Common myeloid progenitor, CD34-positive (primary cell): ENCODE results near the gene ZNF785.

ENCODE experiments used
- CTCF ChIA-PET: fragments of 350-600 bp; sonication (Branson Sonifier 250); formaldehyde crosslinking; loops from one replicate; lab custom pipeline; 2021; ENCODE audit warnings: antibody characterized with exemption; lab: Charles Lee
- POLR2A ChIA-PET: fragments of 350-600 bp; sonication (Branson Sonifier 250); formaldehyde crosslinking; loops from one replicate; lab custom pipeline; 2021; ENCODE audit warnings: antibody characterized with exemption; lab: Charles Lee
- DNase-seq, 3 donors: peaks; one replicate each; pipeline versions ENCODE4 v3.0.0 to v3.0.0-alpha.2; 2013
- H3K27ac ChIP-seq, 2 experiments: 1 replicate in 1 of 2; 2 replicates in 1 of 2; pipeline ENCODE4 v1.7.0; 2013; ENCODE audit warnings: inconsistent platforms in 2 of 2, low read length in 2 of 2, mild to moderate bottlenecking in 2 of 2, low read depth in 1 of 2, moderate library complexity in 1 of 2; ENCODE audit not compliant: severe bottlenecking in 2 of 2, insufficient read depth in 1 of 2, poor library complexity in 1 of 2
- H3K27me3 ChIP-seq, 5 experiments: replicated peaks in 2 of 5; 1 replicate in 3 of 5; 2 replicates in 2 of 5; pipeline versions ENCODE4 v1.6.1 to v1.7.0; 2013; ENCODE audit warnings: low read length in 4 of 5, mild to moderate bottlenecking in 2 of 5, moderate library complexity in 2 of 5, inconsistent platforms in 1 of 5; ENCODE audit not compliant: insufficient read depth in 5 of 5, control insufficient read depth in 4 of 5
- H3K36me3 ChIP-seq, 4 experiments: 1 replicate in 2 of 4; 2 replicates in 2 of 4; pipeline versions ENCODE4 v1.6.1 to v1.7.0; 2013; ENCODE audit warnings: low read length in 3 of 4, control low read depth in 1 of 4, mild to moderate bottlenecking in 1 of 4; ENCODE audit not compliant: control insufficient read depth in 4 of 4, insufficient read depth in 4 of 4
- H3K4me1 ChIP-seq, 4 experiments: 1 replicate in 3 of 4; 2 replicates in 1 of 4; pipeline versions ENCODE4 v1.6.1 to v1.7.1; 2013; ENCODE audit warnings: low read length in 3 of 4, mild to moderate bottlenecking in 3 of 4, control low read depth in 1 of 4, inconsistent platforms in 1 of 4, moderate library complexity in 1 of 4; ENCODE audit not compliant: control insufficient read depth in 4 of 4, insufficient read depth in 4 of 4; ENCODE audit errors: control extremely low read depth in 1 of 4
- H3K4me3 ChIP-seq, 7 experiments: 1 replicate in 4 of 7; 2 replicates in 3 of 7; pipeline versions ENCODE4 v1.5.1 to v1.7.0; 2013; ENCODE audit warnings: mild to moderate bottlenecking in 7 of 7, low read length in 6 of 7, moderate library complexity in 6 of 7, inconsistent platforms in 2 of 7, low read depth in 2 of 7, control low read depth in 1 of 7; ENCODE audit not compliant: insufficient read depth in 4 of 7, control insufficient read depth in 1 of 7; ENCODE audit errors: extremely low read depth in 1 of 7
- H3K9me3 ChIP-seq, 5 experiments: 1 replicate in 4 of 5; 2 replicates in 1 of 5; pipeline versions ENCODE4 v1.6.1 to v1.7.1; 2013; ENCODE audit warnings: low read length in 4 of 5, mild to moderate bottlenecking in 2 of 5, inconsistent platforms in 1 of 5, low read depth in 1 of 5, moderate library complexity in 1 of 5; ENCODE audit not compliant: control insufficient read depth in 4 of 5, insufficient read depth in 2 of 5; ENCODE audit errors: control extremely low read depth in 1 of 5
- WGBS: methylation state at CpG from one replicate; pipeline ENCODE4 v1.1.5; 2013; ENCODE audit not compliant: insufficient coverage; 5-methylcytosine and 5-hydroxymethylcytosine counted together

ZNF785 gene

DNA sequence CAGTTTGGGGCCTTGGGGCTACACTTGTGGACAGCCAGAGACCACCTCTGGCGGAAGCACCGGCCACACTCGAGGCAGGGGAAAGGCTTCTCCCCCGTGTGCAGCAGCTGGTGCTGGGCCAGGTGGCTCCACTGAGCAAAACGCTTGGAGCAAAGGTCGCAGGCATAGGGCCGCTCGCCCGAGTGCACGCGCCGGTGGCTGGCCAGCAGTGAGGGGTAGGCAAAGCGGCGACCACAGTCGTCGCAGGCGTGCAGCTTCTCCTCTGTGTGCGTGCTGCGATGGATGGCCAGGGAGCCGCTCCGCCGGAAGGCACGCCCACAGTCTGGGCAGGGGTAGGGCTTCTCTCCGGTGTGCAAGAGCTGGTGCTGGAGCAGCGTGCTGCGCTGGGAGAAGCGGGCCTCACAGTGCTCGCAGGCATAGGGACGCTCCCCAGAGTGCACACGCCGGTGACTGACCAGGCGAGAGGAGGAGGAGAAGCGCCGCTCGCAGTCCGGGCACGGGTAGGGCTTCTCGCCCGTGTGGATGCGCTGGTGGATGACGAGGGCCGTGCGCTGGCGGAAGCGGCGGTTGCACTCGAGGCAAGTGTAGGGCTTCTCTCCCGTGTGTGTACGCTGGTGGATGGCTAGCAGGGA is 18.9 kb upstream of the ZNF785 start:
- Histone ChIP-seq H3K27me3 (no peaks in the 10 kb centered on the region), H3K36me3 (peaks cover 2 to 36% (median 27%) of the 10 kb centered on the region in 4 experiments), H3K4me3 (no peak overlapping the region), H3K9me3 (no peaks in the 10 kb centered on the region), H3K4me1 (peaks cover 0 to 15% (median 9%) of the 10 kb centered on the region in 4 experiments), H3K27ac (no peak overlapping the region)
- WGBS, result 96% methylated on average over 49 of the region's 49 CpGs
- POLR2A ChIA-PET, result no interaction called here
- DNase-seq, result no peak
- CTCF ChIA-PET, result interaction anchor here (0.9 to 8.0 kb wide), 4 partner anchors 10 to 155 kb away, joined by 3 to 78 read pairs (median 4); partner anchors contain the start of gene ZNF785

DNA sequence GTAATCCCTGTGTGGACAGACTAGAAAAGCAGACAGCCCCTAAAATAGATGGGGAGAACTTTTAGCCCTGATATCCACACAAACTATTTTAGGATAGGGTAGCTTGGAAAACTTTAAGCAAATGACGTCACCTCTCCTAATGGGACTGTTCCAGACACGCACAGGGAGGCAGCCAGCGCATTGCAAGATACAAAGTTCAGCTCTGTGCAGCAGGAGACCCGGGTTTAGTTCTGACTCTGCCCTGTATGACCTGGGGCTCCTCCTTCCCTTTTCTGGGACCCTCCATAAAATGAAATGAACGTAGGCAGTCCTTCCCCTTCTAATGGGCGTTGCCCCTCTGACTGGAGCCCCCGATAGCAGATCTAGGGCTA is 18.4 kb upstream of the ZNF785 start:
- H3K4me3 ChIP-seq, result no peak overlapping the region
- peaks cover 2 to 36% (median 27%) of the 10 kb centered on the region in 4 experiments for H3K36me3 ChIP-seq
- CTCF ChIA-PET, result interaction anchor here (0.9 to 8.0 kb wide), 5 partner anchors 10 to 154 kb away, joined by 3 to 78 read pairs (median 3); partner anchors contain the start of gene ZNF785
- H3K9me3 ChIP-seq, result no peaks in the 10 kb centered on the region
- peaks cover 0 to 10% (median 4%) of the 10 kb centered on the region in 4 experiments for H3K4me1 ChIP-seq
- no peak overlapping the region for H3K27ac ChIP-seq
- DNase-seq, result no peak
- 97% methylated on average over 6 of the region's 7 CpGs for WGBS
- H3K27me3 ChIP-seq, result no peaks in the 10 kb centered on the region
- POLR2A ChIA-PET, result no interaction called here

DNA sequence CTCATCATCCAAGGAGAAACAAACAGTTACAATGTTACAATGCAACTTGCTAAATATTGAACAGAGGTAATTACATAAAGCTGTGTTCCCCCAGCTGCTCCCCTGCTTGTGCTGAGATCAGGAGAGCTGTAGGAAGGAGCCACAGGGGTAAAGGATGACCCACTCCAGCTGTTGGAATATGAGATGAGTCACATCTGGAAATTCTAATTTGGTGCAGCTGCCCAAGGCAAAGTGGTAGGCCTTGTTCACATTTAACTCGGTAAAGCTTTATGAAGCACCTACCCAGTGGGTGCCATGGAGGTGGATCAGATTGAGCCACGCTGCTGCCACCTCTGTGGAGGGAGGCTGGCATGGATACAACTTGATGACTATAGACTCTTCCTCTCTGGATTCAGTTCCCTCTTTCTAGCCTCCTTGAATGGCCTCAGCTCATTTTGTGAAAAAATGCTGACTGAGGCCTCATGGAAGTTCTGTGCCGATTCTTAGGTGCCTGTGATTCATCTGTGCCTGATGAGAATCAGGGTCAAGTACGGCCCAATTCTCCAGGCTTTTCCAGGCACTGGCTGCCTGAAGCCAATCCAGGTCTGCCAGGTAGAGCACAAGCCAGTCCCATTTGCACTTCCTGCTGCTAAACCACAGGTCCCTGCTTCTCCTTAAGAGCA is 17.2 kb upstream of the ZNF785 start:
- Histone ChIP-seq H3K4me3 (no peak overlapping the region), H3K9me3 (no peaks in the 10 kb centered on the region), H3K4me1 (peaks cover 0 to 5% (median 3%) of the 10 kb centered on the region in 4 experiments), H3K27me3 (no peaks in the 10 kb centered on the region), H3K36me3 (peaks cover 2 to 33% (median 25%) of the 10 kb centered on the region in 4 experiments), H3K27ac (no peak overlapping the region)
- DNase-seq, result no peak
- 95% methylated on average over 4 of the region's 4 CpGs for WGBS
- POLR2A ChIA-PET, result interaction anchor here (0.8 to 1.4 kb wide), 2 partner anchors 11 to 31 kb away, joined by 3 to 6 read pairs; partner anchors contain the start of gene ZNF688
- CTCF ChIA-PET, result interaction anchor here (0.7 to 8.0 kb wide), 12 partner anchors 9 to 184 kb away, joined by 3 to 78 read pairs (median 4); partner anchors contain the start of genes ZNF747 and ZNF785

DNA sequence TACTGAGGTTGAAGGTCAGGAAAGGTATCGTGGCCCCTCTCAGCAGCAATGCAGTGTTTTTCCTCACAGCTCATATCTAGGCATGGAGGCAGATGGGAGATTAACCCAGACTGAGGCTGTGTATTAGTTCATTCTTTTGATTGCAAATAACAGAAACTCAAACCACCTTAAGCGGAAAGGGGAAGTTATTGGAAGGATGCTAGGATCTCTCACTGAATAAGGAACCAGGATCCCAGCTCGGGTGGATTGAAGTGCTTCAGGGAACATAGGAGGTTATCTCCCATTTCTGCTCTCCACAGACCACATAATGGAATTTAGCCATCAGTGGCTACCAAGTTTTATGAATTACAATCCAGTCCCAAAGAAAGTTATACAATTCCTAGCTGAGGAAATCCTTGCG is 16.5 kb upstream of the ZNF785 start:
- Histone ChIP-seq H3K4me3 (no peak overlapping the region), H3K27ac (no peak overlapping the region), H3K4me1 (peaks cover 0 to 5% (median 3%) of the 10 kb centered on the region in 4 experiments), H3K36me3 (peaks cover 2 to 28% (median 24%) of the 10 kb centered on the region in 4 experiments), H3K27me3 (no peaks in the 10 kb centered on the region), H3K9me3 (no peaks in the 10 kb centered on the region)
- 75% methylated on average over 2 of the region's 4 CpGs for WGBS
- ChIA-PET POLR2A (interaction anchor here (1.4 kb wide), 1 partner anchor 12 kb away, joined by 6 read pairs; no protein-coding TSS in a partner anchor), CTCF (interaction anchor here (0.7 to 8.0 kb wide), 10 partner anchors 9 to 151 kb away, joined by 3 to 78 read pairs (median 4); partner anchors contain the start of genes ZNF747 and ZNF785)
- DNase-seq, result peak in 1 of 3 donors; percentile 20

DNA sequence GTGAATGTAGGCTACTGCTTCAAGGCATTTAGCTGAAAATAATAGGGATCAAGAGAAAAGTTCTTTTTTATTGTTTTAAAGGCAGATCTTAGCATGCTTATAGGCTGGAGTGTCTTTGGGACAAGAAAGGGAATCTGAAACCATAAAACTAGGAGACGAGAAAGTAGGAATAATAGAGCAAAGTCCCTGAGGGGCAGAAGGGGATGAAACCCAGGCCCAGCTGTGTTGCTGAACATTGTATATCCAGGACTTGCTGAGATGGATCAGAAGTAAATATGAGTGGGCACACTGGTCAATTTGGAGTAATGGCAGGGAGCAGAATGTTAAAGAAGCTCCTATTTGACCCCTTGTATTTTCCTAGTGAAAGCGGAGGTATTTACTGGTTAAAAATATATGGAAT is 15.4 kb upstream of the ZNF785 start:
- CTCF ChIA-PET, result interaction anchor here (0.5 to 8.0 kb wide), 8 partner anchors 10 to 150 kb away, joined by 3 to 78 read pairs (median 4); partner anchors contain the start of gene ZNF689
- POLR2A ChIA-PET, result no interaction called here
- Histone ChIP-seq H3K27ac (no peak overlapping the region), H3K9me3 (no peaks in the 10 kb centered on the region), H3K27me3 (no peaks in the 10 kb centered on the region), H3K4me3 (no peak overlapping the region), H3K4me1 (peaks cover 0 to 5% (median 3%) of the 10 kb centered on the region in 4 experiments), H3K36me3 (peaks cover 2 to 28% (median 21%) of the 10 kb centered on the region in 4 experiments)
- 100% methylated on average over 2 of the region's 2 CpGs for WGBS
- DNase-seq, result no peak

DNA sequence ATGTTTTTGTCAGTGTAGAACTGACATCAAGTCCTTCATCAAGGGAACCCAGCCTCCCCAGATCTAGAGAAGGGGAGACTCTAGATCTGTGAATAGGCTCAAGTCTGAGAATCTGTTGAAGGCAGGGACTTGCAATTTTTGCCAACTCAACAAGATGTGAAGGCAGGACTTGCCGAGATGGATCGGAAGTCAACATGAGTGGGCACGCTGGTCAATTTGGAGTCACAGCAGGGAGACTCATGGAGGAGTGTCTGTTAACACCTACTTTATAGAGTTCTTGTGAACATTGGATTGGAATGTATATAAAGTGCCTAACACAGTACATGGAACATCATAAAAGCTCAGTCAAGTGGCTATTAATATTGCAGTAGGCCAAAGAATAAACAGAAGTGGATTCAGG is 14.7 kb upstream of the ZNF785 start:
- DNase-seq, result no peak
- H3K36me3 ChIP-seq, result peaks cover 2 to 24% (median 20%) of the 10 kb centered on the region in 4 experiments
- H3K4me1 ChIP-seq, result peaks cover 0 to 5% (median 3%) of the 10 kb centered on the region in 4 experiments
- ChIA-PET POLR2A (no interaction called here), CTCF (interaction anchor here (0.8 to 8.0 kb wide), 11 partner anchors 9 to 154 kb away, joined by 3 to 78 read pairs (median 4); partner anchors contain the start of genes SEPHS2, ZNF689 and ZNF785)
- no peak overlapping the region for H3K4me3 ChIP-seq
- no peaks in the 10 kb centered on the region for H3K27me3 ChIP-seq
- 98% methylated on average over 3 of the region's 3 CpGs for WGBS
- no peak overlapping the region for H3K27ac ChIP-seq
- H3K9me3 ChIP-seq, result no peaks in the 10 kb centered on the region
